ENCODE data around the gene PIK3C2A.

DNA sequence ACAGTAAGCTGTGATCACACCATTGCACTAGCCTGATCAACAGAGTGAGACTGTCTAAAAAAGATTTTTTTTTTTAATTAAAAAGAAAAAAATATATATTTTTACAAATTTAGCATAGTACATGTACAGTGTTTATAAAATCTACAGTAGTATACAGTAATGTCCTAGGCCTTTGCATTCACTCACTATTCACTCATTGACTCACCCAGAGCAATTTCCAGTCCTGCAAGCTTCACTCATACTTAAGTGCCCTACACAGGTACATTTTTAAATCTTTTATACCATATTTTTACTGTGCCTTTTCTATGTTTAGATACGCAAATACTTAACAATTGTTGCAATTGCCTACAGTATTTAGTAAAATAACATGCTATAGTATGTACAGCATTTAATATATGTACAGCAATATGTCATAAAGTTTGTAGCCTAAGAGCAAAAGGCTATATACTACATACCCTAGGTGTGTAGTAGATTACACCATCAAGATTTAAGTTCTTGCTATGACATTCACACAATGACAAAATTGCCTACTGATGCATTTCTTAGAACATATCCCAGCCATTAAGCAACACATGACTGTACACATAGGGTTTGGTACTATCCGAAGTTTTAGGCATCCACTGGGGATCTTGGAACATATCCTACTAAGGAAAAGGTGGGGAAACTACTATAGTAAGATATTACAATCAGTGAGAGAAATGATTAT lies 22.8 kb downstream of the PIK3C2A start:
- TF ChIP-seq, protein P1, sequence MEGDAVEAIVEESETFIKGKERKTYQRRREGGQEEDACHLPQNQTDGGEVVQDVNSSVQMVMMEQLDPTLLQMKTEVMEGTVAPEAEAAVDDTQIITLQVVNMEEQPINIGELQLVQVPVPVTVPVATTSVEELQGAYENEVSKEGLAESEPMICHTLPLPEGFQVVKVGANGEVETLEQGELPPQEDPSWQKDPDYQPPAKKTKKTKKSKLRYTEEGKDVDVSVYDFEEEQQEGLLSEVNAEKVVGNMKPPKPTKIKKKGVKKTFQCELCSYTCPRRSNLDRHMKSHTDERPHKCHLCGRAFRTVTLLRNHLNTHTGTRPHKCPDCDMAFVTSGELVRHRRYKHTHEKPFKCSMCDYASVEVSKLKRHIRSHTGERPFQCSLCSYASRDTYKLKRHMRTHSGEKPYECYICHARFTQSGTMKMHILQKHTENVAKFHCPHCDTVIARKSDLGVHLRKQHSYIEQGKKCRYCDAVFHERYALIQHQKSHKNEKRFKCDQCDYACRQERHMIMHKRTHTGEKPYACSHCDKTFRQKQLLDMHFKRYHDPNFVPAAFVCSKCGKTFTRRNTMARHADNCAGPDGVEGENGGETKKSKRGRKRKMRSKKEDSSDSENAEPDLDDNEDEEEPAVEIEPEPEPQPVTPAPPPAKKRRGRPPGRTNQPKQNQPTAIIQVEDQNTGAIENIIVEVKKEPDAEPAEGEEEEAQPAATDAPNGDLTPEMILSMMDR (IDR thresholded peaks at IDR 0.05): no peak
- TF ChIP-seq POLR2A (IDR thresholded peaks at IDR 0.05): no peak
